ENCODE results near the gene PRXL2C.

The PRXL2C gene

DNA sequence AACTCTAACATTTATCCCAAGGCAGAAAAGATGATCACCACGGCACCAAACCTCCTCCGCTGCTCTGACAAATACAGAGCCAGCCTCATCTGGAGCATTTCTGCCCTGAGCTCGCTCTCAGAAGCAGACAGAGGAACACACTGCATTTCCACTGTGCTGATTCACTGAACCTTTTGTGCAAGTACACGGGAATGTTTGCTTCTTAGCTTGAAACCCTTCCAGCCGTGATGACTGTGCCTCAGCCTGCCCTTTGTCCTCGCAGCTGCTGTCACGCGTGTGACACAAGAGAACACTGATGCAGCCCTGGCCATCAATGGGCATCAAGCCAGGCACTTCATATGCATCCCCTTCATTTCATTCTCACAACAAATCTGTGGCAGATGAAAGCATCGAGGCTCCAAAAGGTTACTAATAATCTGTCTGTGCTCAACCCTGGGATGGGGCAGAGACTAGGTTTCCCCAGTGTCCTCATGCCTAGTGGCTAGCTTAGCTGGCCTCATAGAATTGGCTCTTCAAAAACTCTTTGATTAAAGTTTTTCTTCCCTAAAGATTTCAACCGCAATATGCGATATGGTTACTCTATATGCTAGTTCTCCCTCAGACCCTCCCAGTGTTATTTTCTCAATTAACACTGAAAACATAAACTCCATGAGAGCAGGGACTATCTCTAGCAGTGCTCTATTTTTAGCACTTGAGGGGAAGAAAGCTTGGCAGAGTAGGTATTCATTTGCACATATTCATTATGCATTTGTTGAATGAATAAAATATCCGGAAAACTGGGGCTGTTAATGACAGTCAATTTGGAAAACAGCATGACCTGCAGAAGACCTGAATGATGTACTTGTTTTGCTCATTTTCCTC, 42.8 kb downstream of the PRXL2C start:
- DNase-seq = no peak
- no peak for ATAC-seq

- DNase-seq (no peak), ATAC-seq (no peak)
Measured at GRCh38 chr9:96611302-96611701, 43.8 kb downstream of the PRXL2C start.

- no peak for DNase-seq
- no peak for ATAC-seq
Measured at GRCh38 chr9:96609732-96610131, 45.4 kb downstream of the PRXL2C start.

DNA sequence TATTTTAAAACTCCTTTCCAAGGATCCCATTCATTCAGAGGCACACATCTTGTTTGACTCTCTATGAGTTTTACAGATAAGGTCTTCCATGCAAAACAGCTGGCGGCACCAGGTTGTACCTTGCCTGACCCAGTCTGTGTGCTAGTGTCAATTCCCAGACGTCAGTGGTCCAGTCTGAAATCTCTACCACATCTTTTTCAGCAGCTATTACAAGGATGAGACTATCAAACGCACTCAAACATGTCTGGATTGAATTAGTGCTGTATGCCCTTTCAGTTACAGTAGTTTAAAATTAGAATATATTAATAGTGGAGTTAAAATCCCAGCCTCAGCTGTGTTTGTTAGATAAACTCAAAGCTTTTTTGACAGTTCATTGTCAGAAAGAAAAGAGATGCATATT, 47.1 kb downstream of the PRXL2C start:
- ATAC-seq (no peak), DNase-seq (no peak)

DNA sequence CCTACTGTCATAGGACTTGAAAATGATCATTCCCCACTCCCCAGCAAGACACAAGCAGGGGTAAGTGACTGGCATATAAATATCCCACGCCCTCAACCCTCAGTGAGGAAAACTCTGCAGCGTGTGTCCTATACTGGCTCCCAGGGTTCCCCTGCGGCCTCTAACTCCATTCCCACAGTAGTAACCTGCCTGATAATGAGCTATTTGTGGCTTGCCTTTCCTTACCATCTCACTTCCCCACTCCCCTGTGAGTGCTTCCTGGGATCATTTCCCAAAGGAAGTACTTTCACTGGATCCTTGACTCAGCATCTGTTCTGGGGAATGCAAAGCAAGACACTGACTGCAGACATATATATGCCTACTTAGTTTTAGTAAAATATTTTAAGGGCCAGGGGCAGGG, 49.8 kb downstream of the PRXL2C start:
- ATAC-seq (no peak), DNase-seq (no peak)

- no peak for ATAC-seq
- DNase-seq = no peak
Measured at GRCh38 chr9:96604004-96604319, 51.2 kb downstream of the PRXL2C start.

DNA sequence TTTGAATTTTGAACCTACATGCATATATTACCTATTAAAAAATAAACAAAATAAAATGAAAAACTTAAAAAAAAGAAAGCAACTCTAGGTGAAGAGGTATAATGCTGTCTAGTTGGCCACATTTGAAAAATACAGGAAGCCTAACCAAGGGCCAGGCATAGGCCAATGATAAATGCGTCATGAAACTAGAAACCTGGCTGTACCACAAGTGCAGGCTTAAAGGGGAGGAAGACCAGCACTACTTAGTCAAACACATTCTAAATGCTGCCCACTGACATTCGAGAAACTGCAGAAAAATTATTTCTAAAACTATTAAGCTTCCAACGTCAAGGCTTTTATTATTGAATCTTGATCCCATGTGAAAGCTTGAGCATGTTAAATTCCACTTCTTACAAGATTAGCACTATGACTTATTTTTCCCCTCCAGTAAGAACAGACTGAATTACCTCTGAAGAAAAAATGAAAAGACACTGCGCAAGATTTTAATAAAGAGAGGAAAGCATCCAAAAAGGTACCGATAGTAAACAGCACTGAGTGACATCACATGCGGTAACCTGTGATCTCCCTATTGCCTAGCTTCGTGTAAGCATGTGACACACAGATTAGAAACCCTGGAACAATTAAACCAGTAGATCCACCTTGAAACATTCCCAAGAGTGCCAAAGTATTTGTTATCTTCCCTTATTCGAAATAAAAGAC, 51.7 kb downstream of the PRXL2C start:
- DNase-seq = no peak
- no peak for ATAC-seq

DNA sequence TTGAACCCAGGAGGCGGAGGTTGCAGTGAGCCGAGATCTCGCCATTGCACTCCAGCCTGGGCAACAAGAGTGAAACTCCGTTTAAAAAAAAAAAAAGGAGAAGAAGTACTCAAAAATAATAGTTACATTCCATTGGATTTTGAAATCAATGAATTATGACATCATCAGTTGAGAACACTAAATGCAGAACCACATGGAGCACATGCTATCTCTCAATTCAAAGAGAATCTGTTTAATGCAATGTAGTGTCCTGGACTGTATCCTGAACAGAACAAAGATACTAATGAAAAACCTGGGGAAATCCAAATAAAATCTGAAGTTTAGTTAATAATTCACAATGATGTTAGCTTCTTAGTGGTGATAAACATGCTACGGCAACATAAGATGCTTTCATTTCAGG, 55.8 kb downstream of the PRXL2C start:
- DNase-seq (no peak), ATAC-seq (no peak)

DNA sequence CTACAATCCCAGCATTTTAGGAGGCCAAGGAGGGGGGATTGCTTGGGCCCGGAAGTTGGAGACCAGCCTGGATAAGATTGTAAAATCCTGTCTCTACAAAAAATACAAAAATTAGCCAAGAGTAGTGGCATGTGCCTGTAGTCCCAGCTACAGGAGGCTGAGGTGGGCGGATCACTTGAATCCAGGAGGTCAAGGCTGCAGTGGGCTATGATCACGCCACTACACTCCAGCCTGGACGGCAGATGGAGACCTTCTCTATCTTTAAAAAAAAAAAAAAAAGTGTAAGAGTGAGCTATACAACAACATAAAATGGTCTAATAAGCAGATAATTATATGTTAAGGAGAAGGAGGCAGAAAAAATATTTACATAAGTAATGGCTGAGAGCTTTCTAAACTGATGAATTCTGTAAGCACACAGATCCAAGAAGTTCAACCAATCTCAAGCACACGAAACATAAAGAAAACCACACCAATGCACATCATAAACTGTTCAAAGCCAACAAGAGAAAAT, 58.5 kb downstream of the PRXL2C start:
- DNase-seq (no peak), ATAC-seq (no peak)
